ENCODE data around the gene ABCB11.

DNA sequence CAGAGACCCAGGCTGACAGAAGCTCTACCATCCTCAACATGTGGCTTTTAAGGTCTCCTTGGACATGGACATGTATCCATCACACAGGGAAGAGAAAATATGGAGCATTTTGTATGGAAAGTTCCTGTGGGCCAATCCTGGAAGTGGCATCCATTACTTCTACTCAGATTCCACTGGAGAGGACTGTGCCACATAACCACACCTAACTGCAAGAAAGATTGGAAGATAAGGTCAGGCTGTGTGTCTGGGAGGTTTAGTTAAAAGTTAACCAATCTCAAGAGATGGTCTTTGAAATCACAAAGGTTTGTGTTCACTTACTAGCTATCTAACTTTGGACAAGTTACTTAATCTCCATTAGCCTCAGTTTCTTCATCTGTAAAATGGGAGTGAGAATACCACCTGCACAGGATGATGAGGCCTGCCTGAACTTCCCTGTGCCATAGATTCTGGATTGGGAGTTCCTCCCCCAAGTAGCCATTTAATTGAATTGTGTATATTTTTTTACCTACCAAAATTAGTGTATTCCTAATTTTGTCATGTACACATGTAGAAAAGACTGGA is 3.9 kb upstream of the ABCB11 start:
- no peak for TF ChIP-seq MXI1 (conservative IDR thresholded peaks at IDR 0.05; ENCODE audit: poor library complexity, severe bottlenecking)
- TF ChIP-seq EP300 (conservative IDR thresholded peaks at IDR 0.05; ENCODE audit: poor library complexity, severe bottlenecking) = no peak
- no peak for TF ChIP-seq RAD21 (conservative IDR thresholded peaks at IDR 0.05)
- TF ChIP-seq EZH2 (IDR thresholded peaks at IDR 0.05; ENCODE audit: borderline replicate concordance, insufficient read depth, low read length, poor library complexity, severe bottlenecking) = no peak
- TF ChIP-seq, protein P1, sequence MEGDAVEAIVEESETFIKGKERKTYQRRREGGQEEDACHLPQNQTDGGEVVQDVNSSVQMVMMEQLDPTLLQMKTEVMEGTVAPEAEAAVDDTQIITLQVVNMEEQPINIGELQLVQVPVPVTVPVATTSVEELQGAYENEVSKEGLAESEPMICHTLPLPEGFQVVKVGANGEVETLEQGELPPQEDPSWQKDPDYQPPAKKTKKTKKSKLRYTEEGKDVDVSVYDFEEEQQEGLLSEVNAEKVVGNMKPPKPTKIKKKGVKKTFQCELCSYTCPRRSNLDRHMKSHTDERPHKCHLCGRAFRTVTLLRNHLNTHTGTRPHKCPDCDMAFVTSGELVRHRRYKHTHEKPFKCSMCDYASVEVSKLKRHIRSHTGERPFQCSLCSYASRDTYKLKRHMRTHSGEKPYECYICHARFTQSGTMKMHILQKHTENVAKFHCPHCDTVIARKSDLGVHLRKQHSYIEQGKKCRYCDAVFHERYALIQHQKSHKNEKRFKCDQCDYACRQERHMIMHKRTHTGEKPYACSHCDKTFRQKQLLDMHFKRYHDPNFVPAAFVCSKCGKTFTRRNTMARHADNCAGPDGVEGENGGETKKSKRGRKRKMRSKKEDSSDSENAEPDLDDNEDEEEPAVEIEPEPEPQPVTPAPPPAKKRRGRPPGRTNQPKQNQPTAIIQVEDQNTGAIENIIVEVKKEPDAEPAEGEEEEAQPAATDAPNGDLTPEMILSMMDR (IDR thresholded peaks at IDR 0.05; ENCODE audit: poor library complexity, severe bottlenecking) = no peak
- no peak for TF ChIP-seq TAF1 (IDR thresholded peaks at IDR 0.05; ENCODE audit: low read depth)
- no peak for TF ChIP-seq POLR2AphosphoS5 (IDR thresholded peaks at IDR 0.05)
- TF ChIP-seq, protein P2, sequence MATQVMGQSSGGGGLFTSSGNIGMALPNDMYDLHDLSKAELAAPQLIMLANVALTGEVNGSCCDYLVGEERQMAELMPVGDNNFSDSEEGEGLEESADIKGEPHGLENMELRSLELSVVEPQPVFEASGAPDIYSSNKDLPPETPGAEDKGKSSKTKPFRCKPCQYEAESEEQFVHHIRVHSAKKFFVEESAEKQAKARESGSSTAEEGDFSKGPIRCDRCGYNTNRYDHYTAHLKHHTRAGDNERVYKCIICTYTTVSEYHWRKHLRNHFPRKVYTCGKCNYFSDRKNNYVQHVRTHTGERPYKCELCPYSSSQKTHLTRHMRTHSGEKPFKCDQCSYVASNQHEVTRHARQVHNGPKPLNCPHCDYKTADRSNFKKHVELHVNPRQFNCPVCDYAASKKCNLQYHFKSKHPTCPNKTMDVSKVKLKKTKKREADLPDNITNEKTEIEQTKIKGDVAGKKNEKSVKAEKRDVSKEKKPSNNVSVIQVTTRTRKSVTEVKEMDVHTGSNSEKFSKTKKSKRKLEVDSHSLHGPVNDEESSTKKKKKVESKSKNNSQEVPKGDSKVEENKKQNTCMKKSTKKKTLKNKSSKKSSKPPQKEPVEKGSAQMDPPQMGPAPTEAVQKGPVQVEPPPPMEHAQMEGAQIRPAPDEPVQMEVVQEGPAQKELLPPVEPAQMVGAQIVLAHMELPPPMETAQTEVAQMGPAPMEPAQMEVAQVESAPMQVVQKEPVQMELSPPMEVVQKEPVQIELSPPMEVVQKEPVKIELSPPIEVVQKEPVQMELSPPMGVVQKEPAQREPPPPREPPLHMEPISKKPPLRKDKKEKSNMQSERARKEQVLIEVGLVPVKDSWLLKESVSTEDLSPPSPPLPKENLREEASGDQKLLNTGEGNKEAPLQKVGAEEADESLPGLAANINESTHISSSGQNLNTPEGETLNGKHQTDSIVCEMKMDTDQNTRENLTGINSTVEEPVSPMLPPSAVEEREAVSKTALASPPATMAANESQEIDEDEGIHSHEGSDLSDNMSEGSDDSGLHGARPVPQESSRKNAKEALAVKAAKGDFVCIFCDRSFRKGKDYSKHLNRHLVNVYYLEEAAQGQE (IDR thresholded peaks at IDR 0.05; ENCODE audit: borderline replicate concordance) = no peak

Measured in neural cell (in vitro differentiated cells).